Pancreas (tissue), 10 donors: ENCODE measurements around the gene GAB4. TPM values are rescaled to one million over a fixed set of nuclear protein-coding genes. Genes with fewer than 3 reads are reported as not detected.
"Not testable (repeated sequence)": the region's sequence is repeated elsewhere in the genome, so short reads cannot be mapped to it uniquely, and the experiment has no call there.

ENCODE experiments used
- ATAC-seq, 4 donors: fragments of 200-7000 bp; cut with Tn5 transposase; one replicate each; pipeline versions ENCODE4 v1.8.0 to v1.9.1; 2020; ENCODE audit warnings: mild to moderate bottlenecking in 4 of 4, moderate library complexity in 4 of 4
- DNase-seq, 6 donors: peaks; one replicate each; pipeline ENCODE4 v3.0.0-alpha.2; 2020
- FAIRE-seq: peaks from 2 replicates; lab custom pipeline; 2012; peaks lifted over from hg19 to GRCh38; lab: Jason Lieb, UNC
- H3K27ac ChIP-seq, 4 donors: fragments of 200-600 bp; sonication (generic); 1 replicate in 3 of 4; 2 replicates in 1 of 4; pipeline versions ENCODE4 v1.5.0 to v1.8.0; 2020
- H3K27me3 ChIP-seq, 4 donors: fragments of 200-600 bp; one replicate each; pipeline ENCODE4 v1.8.0; 2021
- H3K36me3 ChIP-seq, 3 donors: fragments of 200-600 bp; sonication (generic) in 1 of 3; one replicate each; pipeline versions ENCODE4 v1.5.0 to v1.8.0; 2020 to 2021
- H3K4me1 ChIP-seq, 3 donors: fragments of 200-600 bp; one replicate each; pipeline ENCODE4 v1.8.0; 2021
- H3K4me3 ChIP-seq, 4 donors: fragments of 200-600 bp; sonication (generic) in 2 of 4; one replicate each; pipeline versions ENCODE4 v1.5.0 to v1.8.0; 2020 to 2021
- H3K9me3 ChIP-seq, 4 donors: fragments of 200-600 bp; one replicate each; pipeline ENCODE4 v1.8.0; 2021
- WGBS, 2 donors: extraction: QIAGEN DNeasy Blood & Tissue Kit; methylation state at CpG; one replicate each; pipeline ENCODE4 v1.1.7; 2013; 5-methylcytosine and 5-hydroxymethylcytosine counted together
- intact Hi-C, 3 donors: fragments of 100-400 bp; cut with DNase I; formaldehyde crosslinking; loops; one replicate each; pipeline versions ENCODE4 v1.11.1 to v1.14.2; 2022
- polyA plus RNA-seq, 2 donors: library from polyadenylated mRNA; stranded (reverse); fragments of 200-250 nt; gene quantifications; one replicate each; pipeline ENCODE4 v1.2.3, GENCODE V29; 2013
- total RNA-seq, 6 donors: library from RNA; stranded (reverse); fragmentation: NEBNext Ultra II Directional in 4 of 6; extraction: Animal tissue kit (Norgen Biotek cat#: 25700) in 4 of 6; gene quantifications; one replicate each; pipeline versions ENCODE4 v1.2.1 to v1.2.4, GENCODE V29; 2021 to 2023
- TF ChIP-seq, protein P1 (sequence below), 4 donors: fragments of 200-600 bp; sonication (generic) in 3 of 4; IDR thresholded peaks; one replicate each; pipeline versions ENCODE4 v1.5.0 to v1.8.0; 2021; ENCODE audit warnings: antibody characterized with exemption in 4 of 4
- donor health status: healthy with polysubstance abuse.
- donor health status: DM: no; HTN: no; CAD: no; lungs with moderate emphysema.
- donor health status: DM: no; HTN: no; CAD: no.
- donor health status: control.
- donor health status: control.
- donor health status: Bipolar disorder and iron deficiency.
- donor health status: DM: yes; HTN: yes; CAD: no.
- donor health status: DM: no; HTN: no; CAD: no.
- donor health status: DM: no; HTN: no; CAD: no.
- donor health status: DM: yes; HTN: yes; CAD: no.

The GAB4 gene
- total and polyA plus RNA-seq, 8 donors: not detected

DNA sequence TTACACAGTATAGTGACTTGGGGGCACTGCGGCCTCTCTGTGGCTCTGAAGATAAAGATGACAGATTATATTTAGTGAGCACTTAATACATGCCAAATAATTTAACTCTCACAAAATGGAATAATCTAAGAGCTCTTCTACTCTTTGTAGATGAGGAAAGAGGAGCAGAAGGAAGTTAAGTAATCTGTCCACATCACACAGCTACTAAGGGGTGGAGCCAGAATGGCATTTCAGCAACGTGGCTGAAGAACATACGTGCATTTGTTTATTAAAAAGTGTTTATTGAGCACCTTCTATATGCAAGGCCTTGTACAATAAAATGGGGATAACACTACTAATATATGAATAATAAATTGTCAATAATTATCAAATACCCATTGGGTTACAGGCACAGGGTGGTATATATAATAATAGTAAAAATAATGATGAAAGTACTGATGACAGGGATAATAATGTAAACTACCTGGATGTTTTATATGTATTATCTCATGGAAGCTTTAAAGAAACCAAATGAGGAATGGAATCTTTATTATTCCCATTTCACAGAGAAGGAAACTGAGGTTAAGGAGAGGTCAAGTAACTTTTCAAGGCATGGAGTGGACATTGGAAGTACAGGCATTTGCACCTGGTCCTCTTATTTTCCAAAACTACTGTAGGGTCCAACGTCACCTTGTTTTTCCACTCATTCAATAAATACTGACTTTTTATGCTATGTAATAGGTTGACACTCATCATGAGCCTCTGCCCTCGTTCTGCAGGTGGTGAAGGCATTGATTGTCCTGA lies 38.7 kb upstream of the GAB4 start:
- DNase-seq (no peak), ATAC-seq (no peak), FAIRE-seq (no peak)
- TF ChIP-seq, protein P1, sequence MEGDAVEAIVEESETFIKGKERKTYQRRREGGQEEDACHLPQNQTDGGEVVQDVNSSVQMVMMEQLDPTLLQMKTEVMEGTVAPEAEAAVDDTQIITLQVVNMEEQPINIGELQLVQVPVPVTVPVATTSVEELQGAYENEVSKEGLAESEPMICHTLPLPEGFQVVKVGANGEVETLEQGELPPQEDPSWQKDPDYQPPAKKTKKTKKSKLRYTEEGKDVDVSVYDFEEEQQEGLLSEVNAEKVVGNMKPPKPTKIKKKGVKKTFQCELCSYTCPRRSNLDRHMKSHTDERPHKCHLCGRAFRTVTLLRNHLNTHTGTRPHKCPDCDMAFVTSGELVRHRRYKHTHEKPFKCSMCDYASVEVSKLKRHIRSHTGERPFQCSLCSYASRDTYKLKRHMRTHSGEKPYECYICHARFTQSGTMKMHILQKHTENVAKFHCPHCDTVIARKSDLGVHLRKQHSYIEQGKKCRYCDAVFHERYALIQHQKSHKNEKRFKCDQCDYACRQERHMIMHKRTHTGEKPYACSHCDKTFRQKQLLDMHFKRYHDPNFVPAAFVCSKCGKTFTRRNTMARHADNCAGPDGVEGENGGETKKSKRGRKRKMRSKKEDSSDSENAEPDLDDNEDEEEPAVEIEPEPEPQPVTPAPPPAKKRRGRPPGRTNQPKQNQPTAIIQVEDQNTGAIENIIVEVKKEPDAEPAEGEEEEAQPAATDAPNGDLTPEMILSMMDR (IDR thresholded peaks at IDR 0.05): no peak
- H3K27me3 ChIP-seq: peaks cover 0 to 7% (median 0%) of the 10 kb centered on the region in 4 donors
- no peaks in the 10 kb centered on the region for H3K4me1 ChIP-seq
- no peaks in the 10 kb centered on the region for H3K36me3 ChIP-seq
- intact Hi-C loops: no loop called here
- H3K4me3 ChIP-seq: no peak overlapping the region
- 56 to 59% methylated on average over 5 of the region's 5 CpGs for WGBS, 2 donors
- H3K9me3 ChIP-seq: no peaks in the 10 kb centered on the region
- no peak overlapping the region for H3K27ac ChIP-seq

DNA sequence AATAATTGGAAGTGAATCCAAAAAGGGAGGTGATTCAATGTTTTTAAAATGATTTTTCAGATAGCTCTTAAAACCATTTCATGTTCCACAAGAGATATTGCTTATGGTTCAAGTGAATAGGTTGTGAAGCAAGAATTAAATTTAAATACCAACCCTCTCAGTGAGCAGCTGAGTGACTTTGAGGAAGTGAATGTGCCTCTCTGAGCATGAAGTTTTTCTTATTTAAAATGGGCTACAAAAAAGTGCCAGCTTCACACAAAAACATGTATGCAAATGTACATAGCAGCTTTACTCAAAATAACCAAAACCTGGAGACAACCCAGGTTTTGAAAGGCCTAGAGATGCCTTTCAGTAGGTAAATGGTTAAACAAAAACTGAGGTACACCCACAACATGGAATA lies 35.5 kb upstream of the GAB4 start:
- Histone ChIP-seq H3K4me3 (no peak overlapping the region), H3K27ac (no peak overlapping the region), H3K36me3 (no peaks in the 10 kb centered on the region), H3K4me1 (no peaks in the 10 kb centered on the region), H3K9me3 (no peaks in the 10 kb centered on the region), H3K27me3 (peaks cover 0 to 7% (median 0%) of the 10 kb centered on the region in 4 donors)
- ATAC-seq: no peak
- TF ChIP-seq, protein P1 (IDR thresholded peaks at IDR 0.05): no peak
- intact Hi-C loops: no loop called here
- FAIRE-seq: no peak
- no peak for DNase-seq

DNA sequence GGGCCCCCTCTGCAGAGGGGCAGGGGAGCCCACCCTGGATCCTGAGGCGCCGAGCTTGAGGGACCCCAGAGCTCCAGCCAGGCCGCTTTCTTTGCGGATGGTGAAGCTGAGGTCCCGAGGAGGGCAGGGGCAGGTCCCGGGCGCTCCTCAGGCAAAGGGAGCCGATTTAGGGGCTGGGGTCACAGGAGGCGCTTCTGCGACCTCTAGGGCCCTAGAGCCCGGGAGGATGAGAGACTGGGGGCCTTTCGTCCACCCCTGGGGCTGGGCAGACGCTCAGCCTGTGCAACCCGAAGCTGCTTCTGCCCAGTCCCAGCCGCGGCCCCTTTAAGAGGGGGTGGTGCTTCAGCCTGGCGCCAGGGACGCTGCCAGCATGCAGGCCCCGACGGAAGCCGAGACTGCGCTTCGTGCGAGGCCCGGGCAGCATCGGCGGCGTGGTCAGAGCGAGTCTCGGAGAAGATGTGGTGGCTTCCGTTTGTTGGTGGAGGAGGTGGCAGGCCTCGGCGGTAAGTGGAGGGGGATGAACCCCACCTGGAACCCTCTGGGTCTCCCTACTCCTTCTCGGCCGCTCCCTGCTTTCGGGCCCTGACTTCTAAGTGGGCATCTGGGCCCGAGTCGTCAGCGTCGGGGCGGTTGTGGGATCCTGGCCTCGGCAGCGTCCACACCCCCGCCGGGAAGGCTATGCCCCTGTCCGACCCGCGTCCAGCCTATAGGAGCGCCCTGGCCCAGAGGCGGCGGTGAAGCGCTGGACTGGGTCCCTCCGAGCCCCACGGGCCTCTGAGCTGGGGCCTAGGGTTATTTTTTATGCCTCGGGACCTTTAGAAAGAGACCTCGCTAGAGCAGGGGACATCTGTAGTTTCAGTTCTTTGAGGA lies 29.1 kb upstream of the GAB4 start:
- DNase-seq (peak in 1 of 6 donors; percentile 75), ATAC-seq (peak; percentile 83 to 93 (median 89))
- H3K27ac ChIP-seq, H3K27me3 ChIP-seq, intact Hi-C loops, H3K4me1 ChIP-seq, H3K9me3 ChIP-seq, FAIRE-seq, H3K36me3 ChIP-seq: not testable (repeated sequence)
- H3K4me3 ChIP-seq: peak overlapping the region in 3 of 4 donors; percentile 20 to 32 (median 26)
- WGBS, 2 donors: 26 to 28% methylated on average over 28 to 36 of the region's 56 CpGs

DNA sequence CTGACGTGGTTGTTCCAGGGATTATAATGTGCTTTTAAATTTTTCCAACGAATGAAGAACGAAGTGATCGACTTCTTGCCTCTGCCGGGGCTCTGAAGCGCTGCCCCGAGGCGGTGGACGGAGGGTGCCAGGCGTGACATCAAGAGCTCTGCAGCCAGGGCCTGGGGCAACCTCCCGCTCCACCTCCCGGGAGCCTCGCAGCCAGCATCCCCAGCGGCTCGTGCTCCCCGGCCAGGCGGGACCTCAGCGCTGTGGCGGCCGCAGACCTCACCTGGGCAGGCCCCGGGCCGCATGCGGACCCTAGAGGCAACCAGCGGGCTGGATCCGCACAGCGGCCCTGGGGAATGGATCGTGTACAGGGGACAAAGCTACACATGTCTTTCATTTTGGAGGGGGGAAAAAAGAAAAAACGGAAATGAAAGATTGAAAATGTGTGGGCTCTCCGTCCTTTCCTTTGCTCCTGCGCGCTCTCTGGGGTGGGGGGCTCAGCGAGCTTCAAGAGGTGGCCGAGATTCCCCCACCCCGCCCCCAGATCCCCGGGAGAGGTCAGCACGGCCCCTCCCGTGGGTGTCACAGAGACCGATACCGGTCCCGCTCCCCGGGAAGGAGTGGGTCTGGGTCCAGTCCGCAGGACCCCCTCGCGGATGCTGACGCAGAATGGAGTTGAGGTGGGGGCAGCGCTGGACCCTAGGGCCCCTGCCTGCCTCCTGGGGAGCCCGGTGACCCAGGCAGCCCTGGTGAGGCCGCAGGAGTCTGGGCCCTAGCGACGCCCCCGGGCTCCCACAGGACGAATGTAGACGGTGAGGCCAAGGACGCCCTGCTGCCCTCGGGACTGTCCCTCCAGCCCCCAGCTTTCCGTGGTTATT lies 28.2 kb upstream of the GAB4 start:
- H3K4me1 ChIP-seq, H3K36me3 ChIP-seq, H3K27ac ChIP-seq, intact Hi-C loops, FAIRE-seq, H3K27me3 ChIP-seq, H3K9me3 ChIP-seq: not testable (repeated sequence)
- peak; percentile 31 to 65 (median 42) for ATAC-seq
- peak in 1 of 6 donors; percentile 38 for DNase-seq
- 25 to 39% methylated on average over 44 to 56 of the region's 56 CpGs for WGBS, 2 donors
- H3K4me3 ChIP-seq: peak overlapping the region in 3 of 4 donors; percentile 20 to 32 (median 26)

DNA sequence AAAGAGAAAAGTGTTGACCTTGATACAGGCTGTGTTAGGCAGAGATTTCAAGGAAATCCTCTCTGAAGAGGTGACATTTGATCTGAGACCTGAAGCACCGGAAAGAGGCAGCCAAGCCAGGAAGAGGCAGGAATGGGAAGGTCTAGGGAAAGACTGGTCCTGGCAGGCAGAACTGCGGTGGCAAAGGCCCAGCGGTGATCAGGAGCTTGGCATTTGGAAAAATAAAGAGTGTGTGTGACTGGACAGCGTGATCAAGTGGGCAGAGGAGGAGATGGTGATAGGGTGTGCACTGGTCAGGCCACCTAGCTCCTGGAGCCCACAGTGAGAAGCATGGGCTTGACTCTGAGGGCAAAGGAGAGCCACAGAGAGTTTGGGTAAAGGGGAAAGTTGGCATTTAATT lies 27.2 kb upstream of the GAB4 start:
- Histone ChIP-seq H3K4me3 (no peak overlapping the region), H3K36me3 (no peaks in the 10 kb centered on the region), H3K27ac (no peak overlapping the region), H3K9me3 (no peaks in the 10 kb centered on the region), H3K4me1 (no peaks in the 10 kb centered on the region), H3K27me3 (peaks cover 0 to 2% (median 0%) of the 10 kb centered on the region in 4 donors)
- TF ChIP-seq, protein P1 (IDR thresholded peaks at IDR 0.05): no peak
- FAIRE-seq (no peak), ATAC-seq (no peak), DNase-seq (no peak)
- 62 to 68% methylated on average over 4 of the region's 4 CpGs for WGBS, 2 donors
- intact Hi-C loops: no loop called here

DNA sequence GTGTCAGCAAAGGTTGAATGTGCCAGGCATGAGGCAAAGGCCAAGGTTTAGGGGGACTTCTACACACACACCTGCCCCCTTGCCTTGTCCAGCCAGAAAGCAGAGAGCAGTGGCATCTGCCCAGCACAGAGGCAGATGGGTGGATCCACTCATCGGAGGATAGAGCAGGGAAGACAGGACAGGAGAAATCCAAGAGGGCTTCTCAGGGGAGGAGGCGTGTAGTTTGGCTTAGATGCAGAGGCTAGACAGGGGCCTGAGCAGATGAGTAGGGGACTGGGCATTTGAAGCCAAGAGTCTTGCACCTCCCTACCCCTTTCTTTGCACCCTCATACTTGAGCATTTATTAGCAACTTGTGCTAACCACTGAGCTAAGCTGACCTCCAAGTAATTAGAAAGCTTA lies 26.5 kb upstream of the GAB4 start:
- H3K4me1 ChIP-seq, intact Hi-C loops, H3K4me3 ChIP-seq, FAIRE-seq, H3K9me3 ChIP-seq, DNase-seq, H3K27ac ChIP-seq, H3K36me3 ChIP-seq, ATAC-seq, H3K27me3 ChIP-seq: not testable (repeated sequence)
- 82 to 88% methylated on average over 2 of the region's 2 CpGs for WGBS, 2 donors

DNA sequence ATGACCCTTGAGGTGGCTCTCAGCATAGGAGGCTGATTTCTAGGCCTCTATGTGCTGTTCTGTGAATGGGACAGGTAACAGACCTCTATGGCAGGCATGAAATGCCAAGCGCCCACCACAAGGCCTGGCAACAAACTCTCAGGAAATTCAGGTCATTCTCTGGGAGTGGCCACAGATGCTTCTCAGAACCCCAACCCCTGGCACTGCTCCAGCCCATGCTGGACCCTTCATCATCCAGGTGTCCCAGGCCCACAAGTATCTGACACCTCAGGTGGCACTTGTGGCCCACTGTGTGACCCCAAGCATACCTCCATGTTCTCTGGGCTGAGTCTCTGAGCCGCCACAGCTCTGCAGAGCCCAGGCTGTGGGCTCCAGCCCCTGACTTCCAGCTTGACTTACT lies 24.3 kb upstream of the GAB4 start:
- 80 to 91% methylated on average over 2 of the region's 2 CpGs for WGBS, 2 donors
- intact Hi-C loops, H3K9me3 ChIP-seq, H3K4me1 ChIP-seq, FAIRE-seq, H3K4me3 ChIP-seq, ATAC-seq, H3K27ac ChIP-seq, H3K27me3 ChIP-seq, H3K36me3 ChIP-seq: not testable (repeated sequence)
- DNase-seq: peak in 3 of 6 donors; percentile 62 to 84 (median 69)

DNA sequence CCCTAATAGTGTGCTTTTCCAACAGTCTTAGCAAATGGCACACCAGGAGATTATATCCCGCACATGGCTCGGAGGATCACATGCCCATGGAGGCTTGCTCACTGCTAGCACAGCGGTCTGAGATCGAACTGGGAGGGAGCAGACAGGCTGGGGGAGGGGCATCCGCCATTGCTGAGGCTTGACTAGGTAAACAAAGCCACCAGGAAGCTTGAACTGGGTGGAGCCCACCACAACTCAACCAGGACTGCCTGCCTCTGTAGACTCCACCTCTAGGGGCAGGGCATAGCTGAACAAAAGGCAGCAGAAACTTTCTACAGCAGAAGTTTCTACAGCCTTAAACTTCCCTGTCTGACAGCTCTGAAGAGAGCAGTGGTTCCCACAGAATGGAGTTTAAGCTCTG lies 16.4 kb upstream of the GAB4 start:
- H3K27me3 ChIP-seq, H3K4me3 ChIP-seq, FAIRE-seq, H3K36me3 ChIP-seq, ATAC-seq, DNase-seq, H3K27ac ChIP-seq, H3K9me3 ChIP-seq, intact Hi-C loops, H3K4me1 ChIP-seq: not testable (repeated sequence)
- 54 to 55% methylated on average over 5 of the region's 5 CpGs for WGBS, 2 donors
